UCSD-AML1 (cell line): Measurements from ENCODE around the gene DNAJC30.

Experiments used
- DNase-seq: peaks from one replicate; lab custom pipeline; 2025; ENCODE audit not compliant: unreplicated experiment; lab: John Stamatoyannopoulos, UW

DNAJC30 gene

GRCh38 chr7:73708961-73709549, 25.8 kb upstream of the DNAJC30 start:
- DNase-seq, result no peak

GRCh38 chr7:73707045-73707631, 23.9 kb upstream of the DNAJC30 start:
- DNase-seq, result peak; percentile 38

DNA sequence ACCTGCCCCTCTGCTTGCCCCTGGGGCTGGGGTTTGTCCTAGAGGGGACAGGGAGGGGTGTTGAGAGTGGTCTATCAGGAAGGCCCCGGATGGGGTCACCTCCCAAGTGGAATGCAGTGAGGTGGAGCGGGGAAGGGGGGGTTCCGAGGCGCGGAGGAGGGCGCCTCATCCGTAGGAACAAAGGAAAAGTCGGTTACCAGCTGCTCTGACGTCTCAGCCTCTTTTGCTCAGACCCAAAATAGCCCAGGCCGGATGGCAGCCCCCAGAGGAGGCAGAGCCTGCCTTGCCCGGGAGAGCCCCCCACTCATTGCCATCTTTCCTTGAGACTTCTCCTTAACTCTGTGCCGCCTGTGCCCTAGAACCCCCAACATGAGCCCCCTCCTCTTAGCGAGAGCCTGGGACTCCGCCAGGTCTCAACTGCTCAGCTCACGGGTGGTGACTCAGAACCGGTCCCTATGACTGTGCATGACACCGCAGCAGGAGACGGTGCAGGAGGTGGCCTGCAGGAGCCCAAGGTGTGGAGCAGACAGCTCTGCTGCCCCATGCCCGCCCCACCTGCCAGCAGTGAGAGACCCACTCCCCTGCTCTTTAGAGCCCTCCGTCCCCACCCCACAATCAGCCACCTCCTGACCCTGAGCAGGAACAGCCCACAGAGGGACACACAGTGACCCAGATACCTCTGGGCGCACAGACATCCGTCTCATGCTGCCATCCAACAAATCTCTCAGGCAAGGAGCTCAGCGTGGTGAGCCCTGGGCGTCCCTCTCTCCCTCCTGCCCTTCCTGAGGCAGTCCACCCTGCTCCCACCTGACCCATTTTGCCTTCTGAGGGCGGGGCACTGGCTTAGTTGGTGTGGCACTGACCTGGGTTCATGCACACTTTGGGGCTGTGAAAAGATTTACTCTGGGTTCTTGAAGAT, 23.1 kb upstream of the DNAJC30 start:
- DNase-seq, result no peak

DNA sequence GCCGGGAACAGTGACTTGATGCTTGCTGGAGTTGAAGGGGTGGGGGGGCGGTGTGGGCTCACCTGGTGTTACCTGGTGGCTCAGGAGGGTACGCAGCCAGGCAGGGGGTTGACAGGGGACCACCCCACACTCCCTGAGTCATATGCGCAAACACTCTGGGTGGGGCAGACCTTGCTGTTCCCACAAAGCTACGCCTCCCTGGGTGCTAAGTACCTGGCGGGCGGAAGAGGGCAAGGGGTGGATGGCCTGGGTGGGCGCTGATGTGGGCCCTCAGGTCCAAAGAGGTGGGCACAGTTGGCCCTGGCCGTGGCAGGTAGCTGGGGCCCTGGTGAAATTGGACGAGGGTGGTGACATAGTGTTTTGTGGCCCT, 22.3 kb upstream of the DNAJC30 start:
- DNase-seq, result no peak

DNA sequence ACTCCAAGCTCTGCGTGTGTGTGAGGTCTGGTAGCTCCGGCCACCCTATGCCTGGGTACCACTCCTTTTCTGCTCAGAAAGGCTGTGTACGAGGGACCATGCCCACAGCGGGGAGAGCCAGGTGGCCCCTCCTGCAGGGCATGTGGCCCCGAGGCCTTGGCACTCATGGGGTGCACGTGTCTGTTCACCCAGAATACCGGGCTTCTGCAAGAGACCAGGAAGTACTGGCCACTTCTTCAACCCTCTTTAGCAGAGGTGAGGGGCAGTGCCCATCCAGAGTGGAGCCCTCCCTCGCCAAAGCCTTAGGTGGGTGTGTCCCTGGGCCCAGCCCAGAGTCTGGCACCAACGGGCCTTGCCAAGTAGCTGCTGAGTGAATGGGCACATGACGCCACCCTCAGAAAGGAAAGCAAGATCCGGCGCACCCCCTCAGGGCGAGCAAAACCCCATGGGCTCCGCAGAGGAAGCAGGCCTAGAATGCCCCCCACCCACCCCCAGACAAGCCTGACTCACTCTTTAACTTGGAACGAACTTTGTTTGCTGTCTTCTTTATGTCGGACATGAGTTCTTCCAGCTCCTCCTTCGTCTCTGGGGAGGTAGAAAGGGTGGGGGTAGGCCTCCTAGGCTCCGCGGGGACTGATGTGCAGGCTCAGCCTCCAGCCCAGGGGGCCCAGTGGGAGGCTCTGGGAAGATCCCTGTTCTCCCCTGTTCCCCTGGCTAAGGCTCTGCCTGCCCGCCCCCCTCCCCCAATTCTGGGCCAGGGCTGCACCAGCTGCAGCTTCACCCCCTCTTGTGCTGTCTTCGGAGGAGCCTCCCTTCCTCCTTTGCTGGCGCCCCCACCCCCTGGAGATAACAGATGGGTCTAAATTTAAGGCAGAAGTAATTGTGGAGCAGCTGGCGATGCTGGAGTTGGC, 21.6 kb upstream of the DNAJC30 start:
- DNase-seq, result no peak

DNA sequence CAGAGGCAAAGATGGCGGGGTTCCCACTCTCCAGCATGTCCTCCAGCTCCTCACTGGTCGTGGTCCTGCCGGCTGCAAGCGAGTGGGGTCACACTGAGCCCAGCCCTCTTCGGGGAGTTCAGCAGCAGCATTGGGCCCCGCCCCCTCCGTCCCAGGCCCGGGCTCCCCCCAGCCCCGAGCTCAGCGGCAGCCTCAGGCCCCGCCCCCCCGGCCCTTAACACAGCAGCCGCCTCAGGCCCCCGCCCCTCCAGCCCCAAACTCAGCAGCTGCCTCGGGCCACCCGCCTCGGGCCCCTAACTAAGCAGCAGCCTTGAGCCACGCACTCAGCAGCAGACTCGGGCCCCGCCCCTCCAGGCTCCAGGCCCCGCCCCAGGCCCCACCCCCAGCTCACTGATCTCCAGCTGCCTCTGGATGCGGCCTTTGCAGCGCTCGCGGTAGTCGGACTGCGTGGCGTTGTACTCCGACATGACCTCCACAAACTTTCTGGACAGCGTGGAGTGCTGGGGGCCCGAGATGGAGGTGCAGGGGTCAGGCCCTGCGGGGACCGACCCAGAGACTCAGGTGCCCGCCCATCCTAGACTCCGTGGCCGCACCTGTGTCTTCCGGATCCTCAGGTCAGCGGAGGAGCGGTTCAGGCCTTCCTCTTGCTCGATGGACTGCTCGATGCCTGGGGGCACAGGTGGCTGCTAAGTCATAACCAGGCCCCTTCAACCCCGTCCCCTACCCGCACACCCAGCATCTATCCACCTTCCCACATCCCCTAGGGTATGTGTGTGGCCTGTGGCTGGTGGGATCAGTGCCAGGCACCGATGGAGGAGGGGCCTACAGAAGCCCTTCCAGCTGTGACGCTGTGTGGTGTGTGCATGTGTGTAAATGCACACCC, 20.7 kb upstream of the DNAJC30 start:
- DNase-seq, result peak; percentile 27

GRCh38 chr7:73703225-73703624, 20.0 kb upstream of the DNAJC30 start:
- no peak for DNase-seq

- DNase-seq, result no peak
Observed at GRCh38 chr7:73702665-73703064, 19.4 kb upstream of the DNAJC30 start.

DNA sequence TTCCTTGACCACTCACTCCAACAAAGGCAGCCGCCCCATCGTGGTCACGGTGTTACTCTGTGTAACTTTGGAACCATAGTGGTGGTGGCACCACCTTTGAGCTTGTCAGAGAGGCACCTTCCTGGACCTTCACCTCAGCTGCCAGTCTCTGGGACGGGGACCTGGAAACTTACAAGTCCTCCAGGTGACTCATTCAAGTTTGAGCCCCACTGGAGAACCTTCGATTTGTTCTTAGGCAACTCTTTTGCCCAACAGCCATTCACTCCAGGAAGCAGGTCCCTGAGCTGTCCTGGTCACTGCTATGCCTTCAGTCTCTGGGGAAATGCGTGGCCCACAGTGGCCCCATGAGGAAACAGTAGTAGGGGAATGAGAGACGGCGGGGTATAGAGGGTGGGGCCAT, 19.0 kb upstream of the DNAJC30 start:
- no peak for DNase-seq

- DNase-seq, result peak; percentile 11
Observed at GRCh38 chr7:73701357-73701995, 18.2 kb upstream of the DNAJC30 start.

- DNase-seq, result no peak
Observed at GRCh38 chr7:73700581-73701134, 17.4 kb upstream of the DNAJC30 start.

- no peak for DNase-seq
Observed at GRCh38 chr7:73700069-73700423, 16.8 kb upstream of the DNAJC30 start.

DNA sequence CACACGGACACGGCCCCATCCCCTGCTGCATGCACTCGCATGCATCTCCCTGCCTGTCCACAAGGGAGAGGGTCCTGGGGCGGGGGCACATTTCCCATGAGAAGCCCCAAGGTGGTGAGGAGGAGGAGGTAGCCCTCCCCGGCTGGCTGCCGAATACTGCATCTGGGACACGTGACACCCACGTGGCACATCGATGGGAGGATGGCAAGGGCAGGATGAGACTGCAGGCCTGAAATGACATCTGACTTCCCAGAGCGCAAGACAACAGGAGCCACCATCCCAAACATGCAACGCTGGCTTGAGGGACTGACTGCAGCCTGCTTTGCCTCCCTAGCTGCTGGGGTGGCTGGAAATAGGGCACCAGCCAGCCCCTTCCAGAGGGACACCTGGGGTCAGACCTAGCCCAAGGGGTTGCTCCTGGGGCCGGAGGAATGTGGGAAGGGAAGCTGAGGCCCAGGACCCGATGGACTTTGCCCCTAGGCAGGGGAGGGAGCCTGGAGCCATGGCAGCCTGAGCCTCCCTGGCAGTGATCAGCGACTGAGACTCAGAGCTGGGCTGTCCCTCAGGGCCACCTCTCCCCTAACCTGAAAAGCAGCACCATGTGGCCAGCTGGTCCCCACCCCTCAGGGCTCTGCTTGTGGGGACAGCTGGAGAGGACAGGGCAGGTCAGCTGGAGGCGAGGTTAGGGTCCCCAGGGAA, 16.3 kb upstream of the DNAJC30 start:
- no peak for DNase-seq

DNA sequence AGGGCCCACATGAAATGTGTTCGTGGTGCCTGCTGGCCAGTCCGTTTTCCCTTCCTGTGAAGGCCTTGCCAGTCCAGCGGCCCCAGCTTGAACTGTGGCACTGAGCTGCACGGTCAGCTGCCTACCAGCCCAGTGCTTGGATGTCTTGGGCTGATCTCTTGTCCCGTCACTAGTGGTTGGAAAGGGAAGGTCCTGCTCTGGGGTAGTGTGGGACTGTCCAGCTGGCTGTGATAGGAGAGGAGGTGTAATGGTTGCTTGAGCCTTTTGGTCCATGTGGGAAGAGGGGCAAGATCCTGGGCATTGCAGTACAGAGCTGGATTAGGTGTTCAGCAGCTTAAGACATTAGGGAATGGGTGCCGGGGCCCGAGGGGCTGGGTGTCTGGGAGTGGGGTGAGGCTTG, 15.2 kb upstream of the DNAJC30 start:
- DNase-seq, result no peak

GRCh38 chr7:73696372-73696771, 13.1 kb upstream of the DNAJC30 start:
- DNase-seq, result no peak

DNA sequence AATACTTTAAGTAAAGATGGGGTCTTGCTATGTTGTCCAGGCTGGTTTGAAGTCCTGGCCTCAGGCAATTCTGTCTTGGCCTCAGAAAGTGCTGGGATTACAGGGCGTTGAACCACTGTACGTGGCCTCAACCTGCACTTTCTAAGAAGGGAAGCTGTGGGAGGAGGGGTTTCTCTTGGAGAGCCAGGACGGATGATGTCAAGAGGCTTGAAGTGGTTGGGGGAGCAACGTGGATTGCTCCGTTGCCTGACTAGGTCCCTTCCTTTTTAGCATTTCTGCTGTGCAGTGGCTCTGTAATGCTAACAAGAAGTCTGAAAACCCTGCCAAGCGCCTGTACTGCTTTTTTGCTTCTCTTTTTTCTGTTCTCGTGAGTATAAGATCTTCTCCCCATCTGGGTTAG, 7.4 kb upstream of the DNAJC30 start:
- DNase-seq, result no peak

DNA sequence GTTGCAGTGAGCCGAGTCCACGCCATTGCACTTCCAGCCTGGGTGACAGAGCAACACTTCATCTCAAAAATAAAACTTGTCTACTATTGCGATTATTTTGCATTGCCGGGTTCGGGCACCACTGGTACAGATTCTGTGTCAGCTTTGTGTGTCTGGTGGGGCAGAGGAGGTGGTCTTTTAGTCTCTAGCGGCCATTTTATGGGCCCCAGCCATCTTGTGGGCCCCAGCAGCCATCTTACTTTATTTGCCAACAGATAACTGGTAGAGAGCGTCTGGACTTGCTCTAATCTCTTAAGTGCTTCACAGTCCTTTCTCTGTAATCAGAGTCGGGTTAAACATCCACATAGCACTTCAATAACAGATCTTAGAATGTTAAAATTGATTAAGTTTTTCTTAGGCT, 5.0 kb upstream of the DNAJC30 start:
- no peak for DNase-seq

DNA sequence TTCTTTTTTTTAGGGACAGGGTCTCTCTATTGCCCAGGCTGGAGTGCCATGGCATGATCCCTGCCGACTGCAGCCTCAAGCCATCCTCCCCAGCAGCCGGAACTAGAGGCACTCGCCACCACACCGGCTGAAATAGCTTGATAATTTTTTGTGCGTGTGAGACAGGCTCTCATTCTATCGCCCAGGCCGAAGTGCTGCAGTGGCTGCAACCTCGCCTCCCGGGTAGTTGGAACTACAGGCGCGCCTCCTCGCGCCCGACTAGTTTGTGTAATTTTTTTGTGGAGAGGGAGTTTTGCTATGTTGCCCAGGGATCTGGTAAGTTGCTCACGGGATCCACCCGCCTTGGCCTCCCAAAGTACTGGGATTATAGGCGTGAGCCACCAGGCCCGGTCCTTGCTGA, 2.1 kb upstream of the DNAJC30 start:
- DNase-seq, result no peak
